A673 (cell line): ENCODE data around the gene IL23R.

Experiments used
- CTCF ChIP-seq: fragments of 300-800, 200-600 bp; sonication (generic); conservative IDR thresholded peaks from 2 replicates; pipeline ENCODE4 v1.5.1; 2017; ENCODE audit warnings: low read depth, mild to moderate bottlenecking, antibody characterized with exemption, low read length, moderate library complexity, mixed read lengths
- EZH2 ChIP-seq: fragments of 200-600 bp; sonication (generic); IDR thresholded peaks from 2 replicates; pipeline ENCODE4 v1.6.1; 2017; ENCODE audit warnings: borderline replicate concordance, low read depth, mild to moderate bottlenecking, mixed read lengths, antibody characterized with exemption, low read length; ENCODE audit not compliant: poor library complexity, severe bottlenecking

DNA sequence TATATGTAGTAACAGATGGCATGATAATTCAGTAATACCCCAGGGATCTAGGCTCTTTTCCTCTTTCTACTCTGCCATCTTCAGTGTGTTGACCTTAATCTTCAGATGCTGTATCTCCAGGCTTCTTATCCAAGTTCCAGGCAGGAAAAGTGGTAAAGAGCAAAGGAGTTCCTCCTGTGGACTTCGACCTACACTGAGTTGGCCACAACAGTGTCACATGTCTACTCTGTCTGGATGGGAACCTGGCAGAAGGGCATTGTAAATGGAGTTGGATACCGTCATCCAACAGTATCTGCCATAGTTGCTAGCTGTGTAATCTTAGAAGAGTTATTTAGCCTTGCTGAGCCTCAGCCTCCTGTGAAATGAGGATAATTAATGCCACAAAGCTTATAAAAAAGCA, 21.9 kb downstream of the IL23R start:
- TF ChIP-seq EZH2, result no peak
- no peak for TF ChIP-seq CTCF
